Fibroblast of lung (primary cell): ENCODE results near the gene KIAA1614. TPM values are rescaled to one million over a fixed set of nuclear protein-coding genes. Genes with fewer than 3 reads are reported as not detected.

Source experiments
- DNase-seq, 2 donors: peaks; one replicate each; pipeline versions ENCODE4 v3.0.0 to v3.0.0-alpha.2; 2010; ENCODE audit warnings: low read depth in 2 of 2
- H2AFZ ChIP-seq: 2 replicates; pipeline ENCODE4 v1.5.1; 2012; ENCODE audit warnings: low read length, control low read depth, inconsistent platforms
- H3K27ac ChIP-seq: 2 replicates; pipeline ENCODE4 v1.5.1; 2011; ENCODE audit warnings: low read length, control low read depth; ENCODE audit not compliant: insufficient read depth
- H3K27me3 ChIP-seq: 2 replicates; pipeline ENCODE4 v1.5.1; 2011; ENCODE audit warnings: mild to moderate bottlenecking, low read length; ENCODE audit not compliant: control insufficient read depth, insufficient read depth
- H3K36me3 ChIP-seq: 2 replicates; pipeline ENCODE4 v1.5.1; 2011; ENCODE audit warnings: low read length; ENCODE audit not compliant: control insufficient read depth, insufficient read depth
- H3K4me1 ChIP-seq: 2 replicates; pipeline ENCODE4 v1.5.1; 2011; ENCODE audit warnings: low read length; ENCODE audit not compliant: control insufficient read depth, insufficient read depth; ENCODE audit errors: extremely low read depth
- H3K4me2 ChIP-seq: 2 replicates; pipeline ENCODE4 v1.5.1; 2011; ENCODE audit warnings: low read length, control low read depth; ENCODE audit not compliant: insufficient read depth; ENCODE audit errors: extremely low read depth
- H3K4me3 ChIP-seq, 4 experiments: fragments of 200-600 bp in 1 of 4; sonication (generic) in 1 of 4; replicated peaks in 1 of 4; 2 replicates each; pipeline ENCODE4 v1.5.1; 2011 to 2016; ENCODE audit warnings: low read length in 4 of 4, low read depth in 3 of 4, mild to moderate bottlenecking in 3 of 4, control low read depth in 2 of 4, inconsistent platforms in 1 of 4, mixed read lengths in 1 of 4; ENCODE audit not compliant: insufficient read depth in 1 of 4; ENCODE audit errors: control extremely low read depth in 1 of 4
- H3K79me2 ChIP-seq: 2 replicates; pipeline ENCODE4 v1.5.1; 2012; ENCODE audit warnings: mild to moderate bottlenecking, low read length, inconsistent platforms; ENCODE audit not compliant: control insufficient read depth, insufficient read depth
- H3K9ac ChIP-seq: 2 replicates; pipeline ENCODE4 v1.5.1; 2011; ENCODE audit warnings: mild to moderate bottlenecking, low read length, control low read depth; ENCODE audit not compliant: insufficient read depth
- H3K9me3 ChIP-seq: 2 replicates; pipeline ENCODE4 v1.5.1; 2012; ENCODE audit warnings: low read depth, low read length; ENCODE audit not compliant: control insufficient read depth, insufficient read depth
- H4K20me1 ChIP-seq: 2 replicates; pipeline ENCODE4 v1.5.1; 2011; ENCODE audit warnings: low read length; ENCODE audit not compliant: control insufficient read depth, insufficient read depth; ENCODE audit errors: extremely low read depth
- CTCF ChIP-seq, 2 donors: IDR thresholded peaks in 1 of 2; conservative IDR thresholded peaks in 1 of 2; 1 replicate in 1 of 2; 2 replicates in 1 of 2; pipeline ENCODE4 v1.5.1; 2011 to 2012; ENCODE audit warnings: low read length in 2 of 2, control low read depth in 1 of 2, inconsistent platforms in 1 of 2, low read depth in 1 of 2, mild to moderate bottlenecking in 1 of 2
- EZH2 ChIP-seq: IDR thresholded peaks from 2 replicates; pipeline ENCODE4 v1.5.1; 2012; ENCODE audit warnings: low read length, control low read depth, mild to moderate bottlenecking; ENCODE audit errors: missing control alignments
- polyA plus RNA-seq, 2 donors: library from polyadenylated mRNA; depleted of rRNA in 1 of 2; stranded (reverse) in 1 of 2; unstranded in 1 of 2; fragments of >200 nt; gene quantifications; 2 replicates each; pipeline ENCODE4 v1.2.1, GENCODE V29; 2011 to 2012; ENCODE audit warnings: missing spikeins in 1 of 2
- total RNA-seq: library from RNA; depleted of rRNA; stranded (reverse); fragments of >200 nt; gene quantifications from 2 replicates; pipeline ENCODE4 v1.2.1, GENCODE V29; 2014

Gene KIAA1614
- total and polyA plus RNA-seq, 2 donors (not counting 1 experiment from before 2014, with no cell fraction given): 3.0 to 8.1 TPM

GRCh38 chr1:180969434-180969833 is 56.7 kb downstream of the KIAA1614 start:
- TF ChIP-seq EZH2 (no peak), CTCF (conservative IDR thresholded peaks at IDR 0.05 in 1 of 2, IDR thresholded peaks at IDR 0.05 in 1 of 2; ENCODE audit: low read depth in 1 of 2, low read length in 2 of 2) (no peak)
- Histone ChIP-seq H3K4me2 (no peak overlapping the region), H3K27me3 (no peaks in the 10 kb centered on the region), H3K9ac (no peak overlapping the region), H3K9me3 (no peaks in the 10 kb centered on the region), H2AFZ (no peak overlapping the region), H4K20me1 (no peaks in the 10 kb centered on the region), H3K4me1 (no peaks in the 10 kb centered on the region), H3K79me2 (no peaks in the 10 kb centered on the region), H3K4me3 (no peak overlapping the region), H3K27ac (no peak overlapping the region), H3K36me3 (peaks cover 2% of the 10 kb centered on the region)
- DNase-seq: no peak

GRCh38 chr1:180970333-180971079 is 57.8 kb downstream of the KIAA1614 start:
- no peaks in the 10 kb centered on the region for H3K9me3 ChIP-seq
- no peak for DNase-seq
- no peak overlapping the region for H3K4me2 ChIP-seq
- H3K9ac ChIP-seq: no peak overlapping the region
- H3K36me3 ChIP-seq: peaks cover 2% of the 10 kb centered on the region
- no peak overlapping the region for H3K4me3 ChIP-seq
- TF ChIP-seq CTCF (conservative IDR thresholded peaks at IDR 0.05 in 1 of 2, IDR thresholded peaks at IDR 0.05 in 1 of 2; ENCODE audit: low read depth in 1 of 2, low read length in 2 of 2): no peak
- TF ChIP-seq EZH2: no peak
- no peaks in the 10 kb centered on the region for H3K79me2 ChIP-seq
- H3K4me1 ChIP-seq: no peaks in the 10 kb centered on the region
- no peak overlapping the region for H2AFZ ChIP-seq
- H4K20me1 ChIP-seq: no peaks in the 10 kb centered on the region
- no peak overlapping the region for H3K27ac ChIP-seq
- no peaks in the 10 kb centered on the region for H3K27me3 ChIP-seq

GRCh38 chr1:180971273-180971997 is 58.7 kb downstream of the KIAA1614 start:
- Histone ChIP-seq H3K4me1 (no peaks in the 10 kb centered on the region), H3K9ac (no peak overlapping the region), H3K27me3 (no peaks in the 10 kb centered on the region), H3K36me3 (peaks cover 2% of the 10 kb centered on the region), H3K27ac (no peak overlapping the region), H3K4me2 (no peak overlapping the region), H4K20me1 (no peaks in the 10 kb centered on the region), H3K79me2 (no peaks in the 10 kb centered on the region), H2AFZ (no peak overlapping the region), H3K4me3 (no peak overlapping the region), H3K9me3 (no peaks in the 10 kb centered on the region)
- no peak for DNase-seq
- no peak for TF ChIP-seq CTCF (conservative IDR thresholded peaks at IDR 0.05 in 1 of 2, IDR thresholded peaks at IDR 0.05 in 1 of 2; ENCODE audit: low read depth in 1 of 2, low read length in 2 of 2)
- no peak for TF ChIP-seq EZH2
